Large intestine (tissue), 3 donors: ENCODE measurements around the gene ASS1. TPM values are rescaled to one million over a fixed set of nuclear protein-coding genes. Genes with fewer than 3 reads are reported as not detected.

Experiments used
- DNase-seq, 2 donors: peaks; one replicate each; pipeline versions ENCODE4 v3.0.0 to v3.0.0-alpha.2; 2013
- H3K27ac ChIP-seq: one replicate; pipeline ENCODE4 v1.5.1; 2013; ENCODE audit warnings: low read length
- H3K27me3 ChIP-seq: 2 replicates; pipeline ENCODE4 v1.6.1; 2013; ENCODE audit warnings: low read length; ENCODE audit not compliant: control insufficient read depth, insufficient read depth
- H3K36me3 ChIP-seq: 2 replicates; pipeline ENCODE4 v1.6.1; 2013; ENCODE audit warnings: low read length; ENCODE audit not compliant: control insufficient read depth, insufficient read depth
- H3K4me1 ChIP-seq: one replicate; pipeline ENCODE4 v1.6.1; 2013; ENCODE audit warnings: low read length; ENCODE audit not compliant: control insufficient read depth, insufficient read depth
- H3K4me3 ChIP-seq: one replicate; pipeline ENCODE4 v1.5.1; 2013; ENCODE audit warnings: low read length
- H3K9me3 ChIP-seq: one replicate; pipeline ENCODE4 v1.6.1; 2013; ENCODE audit warnings: mild to moderate bottlenecking, low read depth, low read length, moderate library complexity; ENCODE audit not compliant: control insufficient read depth
- whole genome bisulfite sequencing: methylation state at CpG from one replicate; pipeline ENCODE4 v1.1.5; 2013; ENCODE audit warnings: low lambda C conversion rate; ENCODE audit not compliant: insufficient coverage; 5-methylcytosine and 5-hydroxymethylcytosine counted together
- polyA plus RNA-seq: library from polyadenylated mRNA; unstranded; fragments of 120-200 nt; gene quantifications from one replicate; pipeline ENCODE4 v1.2.1, GENCODE V29; 2013

Gene ASS1
- polyA plus RNA-seq, 1 donor: 704 TPM

- DNase-seq: peak; percentile 92 to 94
- Histone ChIP-seq H3K36me3 (peaks cover 33% of the 10 kb centered on the region), H3K4me1 (peaks cover 69% of the 10 kb centered on the region), H3K9me3 (no peaks in the 10 kb centered on the region), H3K4me3 (no peak overlapping the region), H3K27me3 (no peaks in the 10 kb centered on the region), H3K27ac (peak overlapping the region; percentile 95)
- no CpG with 5 or more reads among the region's 23 CpGs for WGBS
Measured at GRCh38 chr9:130451509-130452388, 7.0 kb downstream of the ASS1 start.

DNA sequence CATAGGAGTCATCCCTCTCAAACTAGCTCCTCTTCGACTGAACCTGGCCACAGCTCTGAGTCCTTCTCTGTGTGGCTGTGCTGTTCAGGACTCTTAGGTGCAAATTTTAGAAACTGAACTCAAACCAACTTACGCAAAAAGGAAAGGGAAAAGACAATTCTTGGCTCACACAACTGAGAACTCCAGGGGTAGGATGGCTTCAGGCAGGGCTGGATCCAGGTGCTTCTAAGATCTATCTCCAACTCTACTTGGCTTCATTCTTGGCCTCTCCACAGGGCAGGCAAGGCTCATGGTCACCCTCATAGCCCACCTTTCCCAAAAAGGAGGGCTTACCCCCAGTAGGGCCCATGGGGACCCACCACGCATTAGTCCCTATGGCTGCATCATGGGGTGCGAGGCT is 8.1 kb downstream of the ASS1 start:
- WGBS: no CpG with 5 or more reads among the region's 4 CpGs
- no peak for DNase-seq
- Histone ChIP-seq H3K4me3 (no peak overlapping the region), H3K36me3 (peaks cover 34% of the 10 kb centered on the region), H3K9me3 (no peaks in the 10 kb centered on the region), H3K4me1 (peaks cover 58% of the 10 kb centered on the region), H3K27ac (no peak overlapping the region), H3K27me3 (no peaks in the 10 kb centered on the region)

DNA sequence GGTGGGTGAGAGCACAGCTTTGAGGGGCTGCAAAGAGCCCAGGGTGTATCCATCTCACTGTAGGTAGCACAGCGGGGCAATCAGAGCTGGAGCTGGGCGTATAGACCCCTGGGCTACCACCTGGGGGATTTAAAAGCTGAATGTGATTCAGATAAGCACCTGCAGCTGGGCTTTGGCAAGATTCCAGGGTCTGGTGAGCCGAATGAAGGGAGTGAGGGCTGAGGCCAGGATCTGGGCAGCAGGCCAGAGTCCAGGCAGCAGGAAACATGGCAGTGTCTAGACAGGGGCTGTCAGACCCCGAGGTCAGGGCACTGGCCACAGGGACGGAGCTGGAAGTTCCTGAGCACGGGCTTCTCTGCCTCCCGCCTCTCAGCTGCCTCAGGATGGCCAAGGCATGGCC is 8.7 kb downstream of the ASS1 start:
- Histone ChIP-seq H3K27me3 (no peaks in the 10 kb centered on the region), H3K4me3 (no peak overlapping the region), H3K9me3 (no peaks in the 10 kb centered on the region), H3K27ac (peak overlapping the region; percentile 2), H3K4me1 (peaks cover 52% of the 10 kb centered on the region), H3K36me3 (peaks cover 36% of the 10 kb centered on the region)
- DNase-seq: peak in 1 of 2 donors; percentile 72
- WGBS: no CpG with 5 or more reads among the region's 7 CpGs

GRCh38 chr9:130454096-130454811 is 9.5 kb downstream of the ASS1 start:
- no peaks in the 10 kb centered on the region for H3K27me3 ChIP-seq
- no peaks in the 10 kb centered on the region for H3K9me3 ChIP-seq
- peak overlapping the region; percentile 2 for H3K27ac ChIP-seq
- H3K4me1 ChIP-seq: peaks cover 50% of the 10 kb centered on the region
- H3K4me3 ChIP-seq: no peak overlapping the region
- 93% methylated on average over 2 of the region's 10 CpGs for WGBS
- H3K36me3 ChIP-seq: peaks cover 42% of the 10 kb centered on the region
- DNase-seq: no peak

DNA sequence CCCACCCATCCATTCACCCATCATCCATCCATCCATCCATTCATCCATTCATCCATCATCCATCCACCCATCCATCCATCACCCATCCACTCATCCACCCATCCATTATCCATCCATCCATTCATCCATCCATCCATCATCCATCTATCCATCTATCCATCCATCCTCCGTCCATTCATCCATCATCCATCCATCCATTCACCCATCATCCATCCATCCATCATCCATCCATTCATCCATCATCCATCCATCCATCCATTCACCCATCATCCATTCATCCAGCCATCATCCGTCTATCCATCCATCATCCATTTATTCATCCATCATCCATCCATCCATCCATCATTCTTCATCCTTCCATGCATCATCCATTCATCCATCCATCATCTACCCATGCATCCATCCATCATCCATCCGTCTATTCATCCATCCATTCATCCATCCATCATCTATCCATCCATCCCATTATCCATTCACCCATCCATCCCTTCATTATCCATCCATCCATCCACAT is 10.1 kb downstream of the ASS1 start:
- peaks cover 47% of the 10 kb centered on the region for H3K36me3 ChIP-seq
- 31% methylated on average over 3 of the region's 3 CpGs for WGBS
- no peaks in the 10 kb centered on the region for H3K9me3 ChIP-seq
- H3K4me3 ChIP-seq: no peak overlapping the region
- H3K27me3 ChIP-seq: no peaks in the 10 kb centered on the region
- peaks cover 44% of the 10 kb centered on the region for H3K4me1 ChIP-seq
- H3K27ac ChIP-seq: no peak overlapping the region
- no peak for DNase-seq

DNA sequence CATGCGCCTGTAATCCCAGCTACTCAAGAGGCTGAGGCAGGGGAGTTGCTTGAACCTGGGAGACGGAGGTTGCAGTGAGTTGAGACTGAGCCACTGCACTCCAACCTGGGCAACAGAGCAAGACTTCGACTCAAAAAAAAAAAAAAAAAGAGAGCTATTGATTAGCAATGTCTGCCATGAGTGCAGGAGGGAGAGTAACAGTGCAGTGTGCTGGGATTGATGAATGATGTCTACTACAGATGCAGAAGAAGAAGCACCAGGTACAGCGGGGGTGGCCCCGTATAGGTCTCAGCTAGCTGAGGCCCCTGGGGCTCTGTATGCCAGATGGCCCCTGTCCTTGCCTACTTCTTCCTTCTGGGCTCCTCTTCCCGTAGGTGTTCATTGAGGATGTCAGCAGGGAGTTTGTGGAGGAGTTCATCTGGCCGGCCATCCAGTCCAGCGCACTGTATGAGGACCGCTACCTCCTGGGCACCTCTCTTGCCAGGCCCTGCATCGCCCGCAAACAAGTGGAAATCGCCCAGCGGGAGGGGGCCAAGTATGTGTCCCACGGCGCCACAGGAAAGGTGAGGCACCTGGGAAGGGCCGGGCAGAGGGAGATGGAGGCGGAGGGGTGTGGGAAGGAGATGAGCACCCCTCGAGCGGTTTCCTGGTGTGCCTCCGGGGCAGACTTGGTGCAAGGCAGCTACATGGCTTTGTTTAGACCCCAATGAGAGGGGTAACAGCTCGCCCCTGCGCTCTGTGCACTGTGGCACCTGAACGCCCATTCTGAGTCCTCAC is 13.5 kb downstream of the ASS1 start:
- no CpG with 5 or more reads among the region's 23 CpGs for WGBS
- Histone ChIP-seq H3K4me3 (no peak overlapping the region), H3K27me3 (no peaks in the 10 kb centered on the region), H3K27ac (no peak overlapping the region), H3K9me3 (no peaks in the 10 kb centered on the region), H3K4me1 (peaks cover 11% of the 10 kb centered on the region), H3K36me3 (peaks cover 67% of the 10 kb centered on the region)
- DNase-seq: no peak

DNA sequence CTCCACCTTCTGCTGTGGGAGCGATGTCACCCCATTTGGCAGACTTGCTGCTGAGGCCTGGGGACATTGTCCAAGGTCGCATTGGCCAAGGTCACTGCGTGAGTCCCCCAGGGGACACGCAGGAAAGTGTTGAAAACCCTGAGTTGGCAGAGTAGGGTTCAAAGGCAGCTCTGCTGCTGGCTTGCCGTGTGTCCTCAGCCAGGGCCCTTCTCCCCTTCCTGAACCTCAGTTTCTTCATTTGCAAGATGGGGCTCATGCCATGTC is 14.0 kb downstream of the ASS1 start:
- Histone ChIP-seq H3K4me3 (no peak overlapping the region), H3K27me3 (no peaks in the 10 kb centered on the region), H3K27ac (no peak overlapping the region), H3K9me3 (no peaks in the 10 kb centered on the region), H3K4me1 (peaks cover 6% of the 10 kb centered on the region), H3K36me3 (peaks cover 72% of the 10 kb centered on the region)
- DNase-seq: no peak
- no CpG with 5 or more reads among the region's 5 CpGs for WGBS

DNA sequence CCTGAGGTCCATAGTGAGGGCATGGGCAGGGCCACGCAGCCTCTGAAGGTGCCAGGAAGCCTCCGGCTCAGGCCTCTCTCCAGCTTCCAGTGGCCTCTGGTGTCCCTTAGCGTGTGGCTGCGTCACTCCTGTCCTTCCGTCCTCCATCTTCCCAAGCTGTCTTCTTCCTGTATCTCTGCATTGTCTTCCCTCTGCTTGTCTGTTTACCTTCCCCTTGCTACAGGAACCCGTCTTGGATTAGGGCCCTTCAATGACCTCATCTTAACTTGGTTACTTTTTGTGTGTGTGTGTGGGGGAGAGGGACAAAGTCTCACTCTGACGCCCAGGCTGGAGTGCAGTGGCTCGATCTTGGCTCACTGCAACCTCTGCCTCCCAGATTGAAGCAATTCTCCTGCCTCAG is 14.4 kb downstream of the ASS1 start:
- no CpG with 5 or more reads among the region's 8 CpGs for WGBS
- Histone ChIP-seq H3K9me3 (no peaks in the 10 kb centered on the region), H3K36me3 (peaks cover 74% of the 10 kb centered on the region), H3K4me3 (no peak overlapping the region), H3K27me3 (no peaks in the 10 kb centered on the region), H3K27ac (no peak overlapping the region), H3K4me1 (peaks cover 3% of the 10 kb centered on the region)
- peak in 1 of 2 donors; percentile 63 for DNase-seq

GRCh38 chr9:130459941-130460669 is 15.3 kb downstream of the ASS1 start:
- H3K27ac ChIP-seq: no peak overlapping the region
- H3K4me1 ChIP-seq: peaks cover 3% of the 10 kb centered on the region
- H3K36me3 ChIP-seq: peaks cover 71% of the 10 kb centered on the region
- no peaks in the 10 kb centered on the region for H3K9me3 ChIP-seq
- DNase-seq: no peak
- H3K27me3 ChIP-seq: no peaks in the 10 kb centered on the region
- 40% methylated on average over 1 of the region's 11 CpGs for WGBS
- no peak overlapping the region for H3K4me3 ChIP-seq

GRCh38 chr9:130461218-130461630 is 16.5 kb downstream of the ASS1 start:
- no peak for DNase-seq
- whole genome bisulfite sequencing: no CpG with 5 or more reads among the region's 22 CpGs
- Histone ChIP-seq H3K4me3 (no peak overlapping the region), H3K4me1 (peaks cover 3% of the 10 kb centered on the region), H3K27ac (no peak overlapping the region), H3K9me3 (no peaks in the 10 kb centered on the region), H3K27me3 (no peaks in the 10 kb centered on the region), H3K36me3 (peaks cover 73% of the 10 kb centered on the region)
